NCI-H1694 treated with DMSO at 0.1 percent for 48 hours (cell line): Measurements from ENCODE around the gene MYO18A.
"Not testable (repeated sequence)": the region's sequence is repeated elsewhere in the genome, so short reads cannot be mapped to it uniquely, and the experiment has no call there.

ENCODE experiments used
- DNase-seq: peaks from one replicate; lab custom pipeline; 2025; lab: John Stamatoyannopoulos, UW

The MYO18A gene

GRCh38 chr17:29147228-29147627, 33.0 kb downstream of the MYO18A start:
- not testable (repeated sequence) for DNase-seq

- no peak for DNase-seq
Observed at GRCh38 chr17:29146369-29146972, 33.7 kb downstream of the MYO18A start.

GRCh38 chr17:29145289-29146073, 34.7 kb downstream of the MYO18A start:
- peak; percentile 78 for DNase-seq

GRCh38 chr17:29143894-29144293, 36.3 kb downstream of the MYO18A start:
- peak; percentile 79 for DNase-seq

GRCh38 chr17:29141514-29141876, 38.7 kb downstream of the MYO18A start:
- DNase-seq: no peak

GRCh38 chr17:29140631-29141513, 39.3 kb downstream of the MYO18A start:
- no peak for DNase-seq

GRCh38 chr17:29140051-29140621, 40.1 kb downstream of the MYO18A start:
- no peak for DNase-seq

- DNase-seq: no peak
Observed at GRCh38 chr17:29138971-29139691, 41.1 kb downstream of the MYO18A start.

GRCh38 chr17:29138184-29138955, 41.8 kb downstream of the MYO18A start:
- DNase-seq: no peak

- DNase-seq: no peak
Observed at GRCh38 chr17:29136998-29137730, 43.0 kb downstream of the MYO18A start.

- DNase-seq: no peak
Observed at GRCh38 chr17:29135464-29135863, 44.7 kb downstream of the MYO18A start.

- no peak for DNase-seq
Observed at GRCh38 chr17:29133121-29133713, 47.0 kb downstream of the MYO18A start.

- DNase-seq: no peak
Observed at GRCh38 chr17:29131814-29132682, 48.1 kb downstream of the MYO18A start.

GRCh38 chr17:29129731-29130130, 50.5 kb downstream of the MYO18A start:
- no peak for DNase-seq

GRCh38 chr17:29127840-29128239, 52.4 kb downstream of the MYO18A start:
- no peak for DNase-seq

- no peak for DNase-seq
Observed at GRCh38 chr17:29126268-29126930, 53.8 kb downstream of the MYO18A start.

- no peak for DNase-seq
Observed at GRCh38 chr17:29125651-29126050, 54.5 kb downstream of the MYO18A start.

GRCh38 chr17:29124925-29125273, 55.3 kb downstream of the MYO18A start:
- no peak for DNase-seq
